Measurements from ENCODE around the gene FASN.

The FASN gene

DNA sequence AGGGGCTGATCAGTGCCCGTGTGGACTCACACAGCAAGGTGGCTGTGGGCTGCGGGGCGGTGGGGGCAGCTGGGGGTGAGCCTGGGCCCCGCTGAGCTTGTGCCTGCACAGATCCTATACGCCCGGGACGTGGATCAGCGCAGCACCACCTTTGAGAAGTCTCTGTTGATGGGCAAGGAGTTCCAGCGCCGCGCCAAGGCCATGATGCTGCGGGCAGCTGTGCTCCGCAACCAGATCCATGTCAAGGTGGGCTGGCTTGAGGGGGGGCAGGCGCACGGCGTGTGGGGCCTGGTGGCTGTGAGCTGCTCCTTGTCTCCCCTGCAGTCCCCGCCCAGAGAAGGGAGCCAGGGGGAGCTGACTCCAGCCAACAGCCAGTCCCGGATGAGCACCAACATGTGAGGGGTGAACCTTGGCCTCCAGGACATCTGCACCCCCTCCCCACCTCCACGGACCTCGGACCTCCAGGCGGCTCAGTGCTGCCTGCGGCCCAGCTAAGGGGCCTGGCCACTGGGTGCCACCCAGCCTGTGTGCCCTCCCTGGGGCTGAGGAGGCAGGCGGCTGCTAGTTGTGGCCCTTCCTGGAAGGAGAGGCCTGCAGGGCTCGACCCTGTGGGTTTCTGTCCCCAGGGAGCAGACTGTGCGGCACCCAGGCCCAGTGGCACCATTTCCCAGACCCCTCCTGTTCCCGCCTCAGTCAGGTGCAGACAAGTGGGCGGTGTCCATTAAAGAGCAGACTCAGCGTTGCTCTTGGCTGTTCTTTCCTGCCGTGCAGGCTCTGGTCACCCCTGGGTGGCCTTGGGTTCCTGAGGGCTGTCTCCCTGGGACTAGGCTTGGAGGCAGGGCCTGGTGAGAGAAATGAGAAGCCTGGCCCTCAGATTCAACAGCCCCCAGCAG is 41.1 kb downstream of the FASN start:
- no peak for DNase-seq (ENCODE audit: low spot score)

DNA sequence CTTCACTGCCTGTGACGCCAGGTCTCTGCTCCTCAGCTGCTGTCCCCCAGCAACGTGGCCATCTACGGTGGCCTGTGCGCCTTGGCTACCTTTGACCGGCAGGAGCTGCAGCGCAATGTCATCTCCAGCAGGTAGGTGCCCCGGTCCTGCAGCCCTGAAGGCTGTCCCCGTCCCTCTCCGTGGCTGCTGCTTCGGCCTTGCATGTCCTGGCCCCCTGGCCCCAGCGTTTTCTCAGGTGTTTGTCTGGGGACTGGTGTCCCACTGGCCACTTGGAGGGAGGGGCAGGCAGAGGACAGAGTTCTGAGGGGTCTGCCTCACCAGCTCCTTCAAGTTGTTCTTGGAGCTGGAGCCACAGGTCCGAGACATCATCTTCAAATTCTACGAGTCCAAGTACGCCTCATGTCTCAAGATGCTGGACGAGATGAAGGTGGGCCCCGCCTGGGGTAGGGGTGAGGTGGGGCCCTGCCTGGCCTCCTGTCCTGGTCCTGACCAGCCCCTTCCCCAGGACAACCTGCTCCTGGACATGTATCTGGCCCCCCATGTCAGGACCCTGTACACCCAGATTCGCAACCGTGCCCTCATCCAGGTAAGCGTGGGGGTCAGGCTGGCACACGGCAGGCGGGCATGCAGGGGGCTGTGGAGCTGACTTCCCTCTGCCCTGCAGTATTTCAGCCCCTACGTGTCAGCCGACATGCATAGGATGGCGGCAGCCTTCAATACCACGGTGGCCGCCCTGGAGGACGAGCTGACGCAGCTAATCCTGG is 41.9 kb downstream of the FASN start:
- no peak for DNase-seq (ENCODE audit: low spot score)

DNA sequence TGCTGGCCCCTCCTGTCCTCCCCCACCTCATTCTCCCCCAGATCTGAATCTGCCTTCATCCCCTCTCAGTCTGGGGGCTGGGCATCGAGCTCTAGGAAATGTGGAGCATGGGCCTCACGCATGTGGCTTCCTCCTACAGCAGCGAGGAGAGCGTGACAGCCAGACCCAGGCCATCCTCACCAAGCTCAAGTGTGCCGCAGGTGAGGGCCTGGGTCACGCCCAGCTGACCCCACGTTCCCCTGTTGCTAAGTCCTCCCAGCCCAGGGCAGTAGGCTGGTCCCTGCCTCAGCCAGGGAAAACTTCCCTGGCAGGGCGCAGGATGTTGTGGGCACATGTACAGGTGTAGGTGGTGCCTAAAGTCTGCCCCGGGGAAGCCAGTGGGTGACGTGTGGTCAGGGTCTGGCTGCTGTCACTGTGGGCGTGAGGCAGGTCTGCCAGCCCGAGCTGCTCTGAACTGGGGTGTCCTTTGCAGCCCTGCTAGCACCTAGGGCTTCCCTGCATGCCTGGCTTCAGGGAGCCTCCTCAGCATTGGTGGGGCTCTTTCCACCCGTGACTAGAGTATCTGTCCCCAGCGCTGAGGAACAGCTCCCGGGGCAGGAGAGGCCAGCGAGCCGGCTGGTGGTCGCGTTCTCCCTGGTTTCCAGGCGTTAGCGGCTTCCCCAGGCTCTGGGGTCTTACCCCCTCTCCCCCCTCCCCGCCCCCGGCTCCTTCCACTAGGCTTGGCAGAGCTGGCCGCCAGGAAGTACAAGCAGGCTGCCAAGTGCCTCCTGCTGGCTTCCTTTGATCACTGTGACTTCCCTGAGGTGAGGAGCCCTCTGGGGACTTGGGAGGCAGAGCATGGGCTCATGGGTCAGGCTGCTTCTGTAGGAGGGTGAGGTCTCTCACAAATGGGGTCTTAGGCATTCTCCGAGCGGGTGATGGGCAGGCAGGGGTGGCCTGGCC is 42.7 kb downstream of the FASN start:
- no peak for DNase-seq (ENCODE audit: low spot score)

DNA sequence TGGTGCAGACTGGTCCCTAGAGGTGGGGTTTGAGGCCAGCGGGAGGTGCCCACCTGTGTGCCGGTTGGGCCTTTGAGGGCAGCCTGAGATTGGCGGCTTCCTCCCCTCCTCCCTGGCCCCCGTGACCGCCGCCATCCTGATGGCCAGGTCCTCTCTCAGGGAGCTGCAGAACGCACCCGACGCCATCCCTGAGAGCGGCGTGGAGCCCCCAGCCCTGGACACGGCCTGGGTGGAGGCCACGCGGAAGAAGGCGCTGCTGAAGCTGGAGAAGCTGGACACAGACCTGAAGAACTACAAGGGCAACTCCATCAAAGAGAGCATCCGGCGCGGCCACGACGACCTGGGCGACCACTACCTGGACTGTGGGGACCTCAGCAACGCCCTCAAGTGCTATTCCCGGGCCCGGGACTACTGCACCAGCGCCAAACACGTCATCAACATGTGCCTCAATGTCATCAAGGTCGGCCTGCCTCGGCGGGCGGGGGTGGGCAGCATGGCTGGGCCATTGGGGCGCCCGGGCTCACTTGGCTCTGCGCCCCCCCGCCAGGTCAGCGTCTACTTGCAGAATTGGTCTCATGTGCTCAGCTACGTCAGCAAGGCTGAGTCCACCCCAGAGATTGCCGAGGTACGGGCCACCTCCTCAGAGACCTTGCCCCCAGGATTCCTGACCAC is 43.5 kb downstream of the FASN start:
- DNase-seq (ENCODE audit: low spot score) = no peak

DNA sequence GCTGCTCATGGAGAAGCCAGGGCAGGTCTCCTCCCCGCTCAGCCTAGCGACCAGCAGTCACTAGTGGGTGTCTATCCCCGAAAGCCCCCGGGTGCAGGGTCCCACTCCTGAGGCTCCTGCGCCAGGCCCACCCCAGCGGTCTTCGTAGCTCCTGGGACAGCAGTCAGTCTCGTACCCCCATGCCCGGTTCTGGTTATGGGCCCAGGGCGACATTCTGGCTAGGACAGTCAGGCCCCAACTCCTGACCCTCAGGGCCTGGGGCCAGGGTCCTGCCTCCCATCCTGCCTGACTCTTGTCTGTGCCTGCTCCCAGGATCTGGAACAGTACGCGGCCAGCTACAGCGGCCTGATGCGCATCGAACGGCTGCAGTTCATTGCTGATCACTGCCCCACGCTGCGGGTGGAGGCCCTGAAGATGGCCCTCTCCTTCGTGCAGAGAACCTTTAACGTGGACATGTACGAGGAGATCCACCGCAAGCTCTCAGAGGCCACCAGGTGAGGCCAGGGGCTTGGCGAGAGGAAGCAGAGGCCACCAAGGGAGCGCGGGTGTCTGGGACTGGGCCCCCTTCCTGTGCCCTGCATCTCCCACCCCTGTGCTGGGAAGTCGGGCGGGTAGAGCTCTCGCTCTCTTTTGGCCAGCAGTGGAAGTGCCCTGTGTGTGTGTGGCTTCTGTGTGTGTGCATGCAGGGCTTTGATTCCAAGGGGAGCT is 44.3 kb downstream of the FASN start:
- DNase-seq (ENCODE audit: low spot score) = no peak

DNA sequence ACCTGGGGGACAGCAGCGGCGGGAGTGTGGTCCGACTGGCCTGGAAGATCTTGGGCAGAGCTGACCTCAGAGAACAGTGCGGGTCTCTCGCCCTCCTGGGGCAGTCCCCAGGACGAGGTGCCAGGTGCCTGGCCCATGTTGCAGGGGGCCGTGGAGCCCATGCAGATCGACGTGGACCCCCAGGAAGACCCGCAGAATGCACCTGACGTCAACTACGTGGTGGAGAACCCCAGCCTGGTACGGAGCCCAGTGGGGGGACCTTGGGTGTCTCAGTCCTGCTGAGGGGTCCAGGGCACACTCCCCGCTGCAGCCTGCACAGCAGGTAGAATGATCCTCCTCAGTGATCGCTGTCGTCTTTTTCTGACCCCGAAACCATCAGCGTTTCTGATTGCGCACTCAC is 44.9 kb downstream of the FASN start:
- DNase-seq (ENCODE audit: low spot score) = no peak

DNA sequence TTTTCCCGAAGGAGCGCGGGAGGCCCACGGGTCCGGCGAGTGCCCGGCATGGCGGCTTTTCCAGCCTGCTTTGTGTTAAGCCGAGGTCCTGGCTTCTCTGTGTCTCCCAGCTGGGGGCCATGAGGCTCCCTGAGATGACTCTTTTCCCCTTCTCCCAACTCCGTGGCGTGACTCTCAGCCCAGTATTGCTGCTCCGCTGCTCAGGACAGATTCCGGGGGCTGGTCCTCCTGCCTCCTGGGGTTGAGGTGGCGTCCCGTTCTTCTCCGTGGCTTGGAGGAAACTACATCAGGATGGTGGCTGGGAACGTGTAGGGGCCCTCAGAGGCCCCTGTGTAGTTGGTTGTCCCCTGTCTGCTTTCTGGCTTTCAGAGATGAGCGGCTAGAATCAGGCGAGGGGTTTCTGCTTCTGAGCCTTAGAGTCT is 45.4 kb downstream of the FASN start:
- DNase-seq (ENCODE audit: low spot score) = no peak

DNA sequence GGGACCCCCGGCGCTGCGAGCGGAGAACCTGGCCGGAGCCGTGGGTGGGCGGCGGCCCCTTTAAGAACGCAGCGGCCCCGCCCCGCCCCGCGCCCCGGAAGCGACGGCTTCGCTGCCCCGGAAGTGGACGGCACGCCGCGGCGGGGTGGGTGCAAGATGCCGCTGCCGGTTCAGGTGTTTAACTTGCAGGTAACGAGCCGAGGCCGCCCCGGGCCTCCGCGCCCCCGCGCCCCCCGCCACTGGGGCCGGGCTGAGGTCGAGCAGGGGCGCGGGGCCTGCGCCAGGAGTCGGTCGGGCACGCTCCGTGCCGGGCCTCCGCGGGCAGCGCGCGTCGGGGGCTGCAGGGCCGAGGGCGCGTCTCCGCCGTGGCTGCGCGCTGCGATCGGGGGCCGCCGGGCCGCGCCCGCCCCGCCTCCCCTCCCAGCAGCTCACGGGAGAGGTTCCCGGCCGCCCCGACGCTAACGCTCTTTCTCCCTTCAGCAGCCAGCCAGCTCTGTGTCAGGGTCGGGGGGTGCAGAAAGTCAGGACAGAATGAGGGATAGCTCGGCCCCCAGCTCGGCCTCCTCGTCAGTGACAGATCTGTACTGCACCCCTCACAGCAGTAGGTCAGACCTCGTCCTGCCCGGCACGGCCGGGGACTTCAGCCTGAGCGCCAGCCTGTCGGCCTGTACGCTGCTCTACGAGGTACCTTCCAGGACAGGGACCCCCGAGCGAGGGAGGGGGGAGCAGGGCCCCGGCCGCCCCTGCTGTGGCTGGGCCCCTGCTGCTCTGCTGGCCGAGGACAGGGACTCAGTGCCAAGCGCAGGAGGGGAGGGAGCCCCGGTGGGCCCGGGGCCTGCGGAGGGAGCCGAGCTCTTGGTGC is 46.0 kb downstream of the FASN start, which contains the start of the genes GPS1 and RFNG:
Gene GPS1, plus strand, starts transcription at position 123 of the 862 bp plus-strand sequence. Its CDS starts 34 bp downstream, at position 157.
Gene RFNG, minus strand, starts transcription at position 36 of the 862 bp plus-strand sequence. CDS start 45 bp downstream, outside the sequence.
- DNase-seq (ENCODE audit: low spot score) = peak; percentile 76

DNA sequence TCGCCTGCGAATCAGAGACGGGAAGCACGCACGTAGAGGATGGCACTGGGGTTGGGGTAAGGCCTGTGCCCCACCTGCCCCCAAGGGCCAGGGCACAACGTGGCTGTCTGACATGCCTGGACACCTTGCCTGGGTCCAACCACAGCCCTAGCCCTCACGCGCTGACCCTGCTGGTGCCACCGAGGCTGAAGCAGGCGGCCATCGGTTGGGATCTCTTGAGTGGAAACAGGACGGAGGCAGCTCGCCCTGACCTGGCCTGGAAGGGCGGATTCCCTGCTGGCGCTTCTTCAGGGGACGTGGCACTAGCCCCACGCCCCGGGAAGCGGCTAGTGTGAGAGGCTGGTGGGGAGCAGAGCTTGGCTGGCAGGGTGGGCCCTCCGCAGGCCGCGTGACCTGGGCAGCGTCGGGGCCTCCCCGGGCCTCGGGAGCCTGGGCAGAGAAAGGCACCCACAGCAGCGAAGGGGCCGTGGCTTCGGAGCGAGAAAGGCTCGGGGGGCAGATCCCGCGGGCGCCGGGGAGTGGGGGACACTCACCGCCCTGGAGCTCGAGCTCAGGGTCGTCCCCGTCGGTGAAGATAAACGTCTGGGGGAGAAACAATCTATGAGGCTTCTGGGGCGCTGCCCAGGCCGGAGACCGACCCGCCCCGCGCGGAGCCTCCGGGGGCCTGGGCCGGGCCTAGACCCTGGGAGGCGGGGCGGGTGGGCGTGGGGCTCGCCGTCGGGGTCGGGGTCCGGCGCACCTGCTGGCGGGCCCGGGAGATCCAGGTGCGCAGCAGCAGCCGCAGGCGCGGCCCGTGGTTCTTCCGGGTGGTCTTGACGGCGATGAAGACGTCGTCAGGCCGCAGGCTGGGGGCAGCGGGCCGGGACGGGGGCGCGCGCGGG is 47.0 kb downstream of the FASN start:
- DNase-seq (ENCODE audit: low spot score) = no peak

DNA sequence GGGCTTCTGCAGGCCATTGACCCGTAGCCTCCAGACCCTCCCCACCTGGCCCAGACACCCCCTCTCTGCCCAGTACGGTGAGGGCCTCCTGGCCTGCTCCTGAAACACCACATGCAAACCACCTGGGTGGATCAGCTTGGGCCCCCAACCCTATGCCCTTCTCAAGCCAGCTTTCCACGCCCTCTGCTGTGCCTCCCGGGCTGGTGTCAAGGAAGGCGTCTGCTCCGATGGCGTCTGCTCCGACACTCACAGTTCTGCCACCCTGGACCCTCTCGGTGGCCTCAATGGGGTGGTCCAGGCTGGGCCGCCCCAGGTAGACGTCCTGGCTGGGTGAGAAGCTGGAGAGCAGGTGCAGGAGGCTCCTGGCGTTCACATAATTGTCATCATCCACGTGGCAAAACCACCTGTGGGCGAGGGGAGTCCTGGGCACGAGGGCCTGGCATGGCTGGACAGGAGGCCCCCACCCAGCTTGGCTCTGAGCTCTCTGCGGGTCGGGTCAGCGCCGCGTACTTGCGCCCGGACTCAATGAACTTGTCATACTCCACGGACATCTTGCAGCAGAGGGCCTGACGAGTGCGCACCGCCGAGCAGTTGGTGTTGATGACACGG is 47.8 kb downstream of the FASN start:
- no peak for DNase-seq (ENCODE audit: low spot score)

DNA sequence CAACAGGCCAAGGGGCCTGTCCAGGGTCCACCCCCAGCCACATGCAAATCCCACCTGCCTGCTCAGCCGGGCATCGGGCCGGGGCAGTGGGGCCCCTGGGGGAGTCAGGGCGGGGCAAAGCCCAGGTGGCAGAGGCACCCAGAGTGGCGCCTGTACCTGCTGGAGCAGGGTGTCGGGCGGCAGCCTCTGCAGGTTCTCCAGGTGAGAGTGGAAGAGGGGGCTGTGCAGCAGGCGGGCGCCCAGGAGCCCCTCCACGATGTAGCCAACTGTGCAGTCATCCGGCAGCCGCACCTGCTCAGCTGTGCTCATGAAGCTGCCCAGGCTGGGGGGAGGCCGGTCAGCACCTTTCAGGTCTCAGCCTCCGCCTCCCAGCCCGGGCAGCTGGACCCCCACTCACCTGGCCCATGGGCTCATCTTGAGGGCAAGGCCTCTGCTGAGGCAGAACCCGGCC is 48.5 kb downstream of the FASN start:
- DNase-seq (ENCODE audit: low spot score) = no peak

DNA sequence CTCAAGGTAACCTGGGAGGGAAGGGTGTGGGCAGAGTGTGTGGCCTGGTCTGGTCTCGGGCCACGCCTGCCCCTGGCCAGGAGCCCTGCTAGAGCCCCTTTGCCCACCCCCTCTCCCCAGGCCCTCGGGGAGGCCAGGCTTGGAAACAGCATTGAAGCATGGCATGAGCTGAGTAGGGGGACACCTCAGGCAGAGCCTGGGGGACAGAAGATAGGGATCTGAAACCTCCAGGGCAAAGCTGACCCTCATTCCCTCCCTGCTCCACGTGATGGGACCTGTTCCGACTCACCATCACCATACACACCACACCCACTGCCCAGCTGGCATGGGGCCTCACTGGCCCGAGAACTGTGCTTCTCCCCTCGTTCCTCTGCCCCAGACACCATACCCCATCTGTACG is 48.9 kb downstream of the FASN start:
- no peak for DNase-seq (ENCODE audit: low spot score)

DNA sequence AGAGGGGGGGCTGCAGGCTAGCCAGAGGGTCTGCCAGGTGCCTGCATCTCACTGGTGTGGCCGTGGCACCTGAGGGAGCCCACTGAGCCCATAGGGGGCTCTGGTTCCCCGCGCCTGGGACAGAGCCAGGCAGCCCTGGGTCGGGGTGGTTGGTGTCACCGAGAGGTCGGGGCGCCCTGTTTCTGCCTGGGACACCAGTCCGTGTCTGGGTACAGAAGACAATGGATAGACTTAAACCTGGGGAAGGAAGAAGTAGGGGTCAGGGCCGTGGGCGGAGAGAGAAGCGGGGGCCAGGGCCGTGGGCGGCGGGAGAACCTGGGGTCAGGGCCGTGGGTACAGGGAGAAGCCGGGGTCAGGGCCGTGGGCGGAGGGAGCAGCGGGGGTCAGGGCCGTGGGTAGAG is 49.5 kb downstream of the FASN start:
- no peak for DNase-seq (ENCODE audit: low spot score)

DNA sequence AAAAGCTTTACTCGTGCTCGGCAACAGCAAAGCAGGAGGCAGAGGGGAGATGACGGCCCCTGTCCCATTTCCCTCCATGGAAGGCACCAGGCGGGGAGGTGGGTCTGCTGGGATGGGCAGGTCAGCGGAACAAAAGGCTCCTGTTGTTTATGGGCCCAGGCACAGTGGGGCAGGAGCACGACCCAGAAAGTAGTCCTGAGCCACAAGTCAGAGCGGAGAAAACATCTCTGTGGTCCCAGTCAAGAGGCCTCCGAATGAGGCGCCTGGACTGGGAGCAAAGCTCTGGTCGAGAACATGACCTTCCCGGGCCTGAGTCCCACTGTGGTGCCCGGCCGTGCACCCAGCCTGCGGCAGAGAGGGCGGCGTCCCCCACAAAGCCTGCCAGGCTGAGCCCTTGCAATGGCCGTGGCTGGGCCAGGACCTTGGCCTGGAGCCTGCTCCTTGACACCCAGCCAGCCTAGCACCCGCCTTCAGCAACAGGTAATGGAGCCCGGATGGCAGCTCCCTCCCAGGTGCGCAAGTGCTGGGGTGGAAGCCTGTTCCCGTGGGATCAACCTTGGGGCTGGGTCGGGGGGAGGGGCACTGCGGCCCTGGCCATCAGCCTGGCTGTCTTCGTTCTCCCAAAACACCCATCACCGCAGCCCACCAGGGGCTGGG is 50.0 kb downstream of the FASN start:
- no peak for DNase-seq (ENCODE audit: low spot score)

DNA sequence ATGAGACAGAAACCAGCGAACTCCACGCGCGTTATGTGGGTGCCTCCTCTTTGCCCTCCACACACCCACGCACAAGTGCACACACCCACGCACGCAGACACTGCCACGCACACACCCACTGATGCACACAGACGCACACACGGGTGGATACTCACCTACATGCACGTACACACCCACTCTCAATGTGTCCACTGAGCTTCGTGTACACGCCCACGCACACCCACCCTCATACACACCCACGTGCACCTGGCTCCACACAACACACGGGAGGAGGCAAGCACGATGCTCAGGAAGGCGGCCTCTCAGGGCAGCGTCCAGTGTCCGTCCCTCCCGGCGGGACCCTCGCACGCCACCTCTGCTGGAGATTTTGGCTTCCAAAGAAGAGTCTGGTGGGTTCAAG is 50.7 kb downstream of the FASN start:
- no peak for DNase-seq (ENCODE audit: low spot score)

DNA sequence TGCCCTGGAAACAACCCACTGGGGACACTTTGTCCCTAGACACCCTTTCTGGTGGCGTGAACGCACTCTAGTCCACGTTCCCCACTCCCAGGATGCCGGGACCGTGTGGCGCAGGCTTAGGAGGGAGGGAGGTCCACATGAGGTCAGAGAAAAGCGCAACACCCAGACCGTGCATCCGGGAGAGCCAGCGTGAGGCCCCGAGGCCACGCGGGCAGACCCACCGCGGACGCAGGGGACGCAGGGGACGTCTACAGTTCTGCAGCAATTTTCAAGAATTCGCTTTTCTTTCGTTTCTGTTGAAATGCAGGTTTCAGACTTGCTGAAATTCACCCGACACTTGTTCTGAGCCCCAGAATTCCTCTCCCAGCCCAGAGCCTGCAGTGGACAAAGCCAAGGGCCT is 51.1 kb downstream of the FASN start:
- DNase-seq (ENCODE audit: low spot score) = no peak

DNA sequence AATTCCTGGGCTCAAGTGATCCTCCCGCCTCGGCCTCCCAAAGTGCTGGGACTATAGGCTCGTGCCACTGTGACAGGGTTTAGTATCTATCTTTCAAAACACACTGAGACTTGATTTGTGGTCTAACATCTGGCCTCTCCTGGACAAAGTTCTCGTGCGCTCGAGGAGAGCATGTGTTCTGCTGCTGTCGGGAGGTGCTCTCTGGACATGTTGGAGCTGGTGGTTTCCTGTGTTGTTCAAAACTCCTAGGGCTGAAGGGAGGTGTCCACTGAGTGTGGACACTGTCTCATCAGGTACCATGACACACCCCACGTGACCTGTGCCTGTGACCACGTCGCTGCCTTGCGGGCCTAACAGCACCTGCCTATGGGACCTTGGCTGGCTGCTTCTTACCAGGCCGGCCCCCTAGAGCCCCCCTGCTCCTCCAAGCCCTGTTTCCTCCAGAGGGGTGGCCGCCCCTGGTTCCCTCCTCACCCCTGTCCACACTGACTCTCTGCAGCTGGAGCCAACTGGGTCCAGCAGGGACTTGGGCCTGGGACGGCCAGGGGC is 52.0 kb downstream of the FASN start:
- no peak for DNase-seq (ENCODE audit: low spot score)

Measured in CD4-positive, alpha-beta T cell treated with Interleukin-15 for 4 hours (primary cell).